NCI-H526 (cell line): ENCODE measurements around the gene ITPR1.

ENCODE experiments used
- DNase-seq, 2 experiments: peaks; one replicate each; lab custom pipeline; 2025; lab: John Stamatoyannopoulos, UW

ITPR1 gene

GRCh38 chr3:4744405-4745234 is 251.5 kb downstream of the ITPR1 start:
- no peak for DNase-seq

GRCh38 chr3:4745235-4745610 is 252.1 kb downstream of the ITPR1 start:
- no peak for DNase-seq

DNA sequence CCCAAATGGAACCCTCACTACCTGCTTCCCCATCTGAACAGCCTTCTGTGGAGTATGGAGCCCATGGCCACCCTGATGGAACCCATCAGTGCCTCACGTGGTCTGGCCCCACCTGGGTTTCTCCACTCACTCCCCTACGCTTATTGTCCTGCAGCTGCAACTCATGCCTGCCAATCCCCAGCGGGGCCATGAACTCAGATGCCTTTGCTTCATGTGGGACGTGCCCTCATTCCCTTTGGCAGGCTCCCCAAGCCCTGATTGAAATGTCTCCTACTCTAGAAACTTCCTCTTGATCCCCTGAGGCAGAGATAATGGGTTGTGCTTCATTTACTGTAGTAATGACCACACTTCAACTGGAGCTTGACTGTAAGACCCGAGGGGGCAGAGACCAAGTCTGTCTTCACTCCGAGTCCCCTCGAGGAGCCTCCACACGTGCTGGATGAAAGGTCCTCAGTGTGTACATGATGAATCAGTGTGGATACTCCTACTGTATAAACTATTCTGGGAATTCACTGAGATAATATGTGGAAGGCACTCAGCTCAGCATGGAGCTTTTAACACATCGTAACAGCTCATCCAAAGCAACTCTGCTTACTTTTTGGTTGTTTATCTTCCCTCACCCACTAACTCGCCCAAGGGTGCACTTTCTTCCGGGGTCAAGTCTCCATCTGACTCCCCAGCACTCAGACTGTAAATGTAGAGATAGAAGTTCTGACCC is 253.3 kb downstream of the ITPR1 start:
- DNase-seq, result no peak

DNA sequence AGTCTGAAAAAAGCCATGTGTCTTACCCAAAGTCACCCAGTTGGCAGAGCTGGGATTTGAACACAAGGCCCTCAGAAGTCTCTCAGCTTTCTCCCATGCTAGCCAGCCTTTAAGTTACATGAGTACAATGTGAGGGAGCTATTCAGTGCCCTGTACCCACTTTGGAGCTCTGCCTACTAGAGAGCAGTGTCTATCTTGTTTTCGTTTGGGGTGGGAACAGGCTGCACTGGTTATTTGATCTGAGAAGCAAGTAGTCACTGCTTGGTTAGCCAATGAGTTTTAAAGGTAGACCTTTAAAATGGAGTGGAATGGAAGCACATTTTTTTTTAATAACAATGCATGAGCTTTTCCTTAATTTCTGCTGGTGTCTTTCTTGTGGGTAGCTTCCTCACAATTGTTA is 255.0 kb downstream of the ITPR1 start:
- DNase-seq, result no peak

- DNase-seq, result no peak
These were observed 255.7 kb downstream of the ITPR1 start for GRCh38 chr3:4748701-4749378.

- no peak for DNase-seq
These were observed 256.4 kb downstream of the ITPR1 start for GRCh38 chr3:4749567-4750002.

DNA sequence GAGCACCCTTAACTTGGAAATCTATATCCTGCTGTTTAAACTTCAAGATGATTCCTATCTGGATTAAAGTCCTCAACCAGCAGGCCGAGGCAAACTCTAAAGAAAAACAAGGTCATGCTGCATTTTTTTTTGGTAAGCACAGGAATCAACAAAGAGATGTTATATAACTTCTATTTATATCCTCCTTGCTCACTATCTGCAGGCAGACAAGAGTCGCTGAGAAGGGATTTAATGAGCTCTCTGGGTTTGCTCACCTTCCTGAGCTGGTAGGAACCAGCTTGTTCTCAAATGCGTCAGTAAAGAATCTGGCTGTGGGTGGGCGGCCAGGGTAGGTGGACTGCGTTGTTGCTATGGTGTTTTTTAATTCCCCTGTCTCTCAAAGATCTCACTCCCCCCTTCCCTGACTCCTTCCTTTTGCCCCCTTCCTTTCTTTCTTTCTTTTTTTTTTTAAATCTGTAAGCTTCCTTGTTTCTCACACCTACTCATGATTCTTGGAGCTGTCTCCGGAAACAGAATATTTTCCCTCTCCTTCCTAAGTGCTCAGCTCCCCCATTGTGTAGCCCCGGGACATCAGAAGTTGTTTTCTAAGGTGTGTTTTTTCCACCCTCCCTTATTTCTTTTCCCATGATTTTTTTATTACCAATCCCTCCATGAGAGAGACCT is 257.3 kb downstream of the ITPR1 start:
- DNase-seq, result no peak

DNA sequence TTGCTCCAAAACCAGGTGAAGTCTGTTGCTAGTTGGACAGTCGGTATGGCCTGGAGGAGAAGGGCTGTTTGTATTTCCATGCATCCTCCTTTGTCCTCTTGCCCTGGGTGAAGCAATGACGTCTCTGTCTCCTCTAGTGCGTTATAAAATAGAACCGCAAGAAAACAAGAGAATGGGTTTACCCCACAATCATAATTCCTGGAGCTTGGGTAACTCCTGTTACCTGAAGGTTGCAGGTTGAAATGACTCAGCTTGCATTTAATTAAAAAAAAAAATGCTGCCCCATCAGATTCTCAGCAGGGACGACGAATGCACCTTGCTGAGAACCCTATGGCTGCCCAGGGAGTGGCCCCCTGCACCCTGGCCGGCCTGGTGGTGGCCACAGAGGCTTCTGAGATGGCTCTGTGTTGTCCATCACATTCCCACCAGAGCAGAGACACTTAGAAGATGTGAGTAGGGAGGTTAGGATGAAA is 257.9 kb downstream of the ITPR1 start:
- no peak for DNase-seq

DNA sequence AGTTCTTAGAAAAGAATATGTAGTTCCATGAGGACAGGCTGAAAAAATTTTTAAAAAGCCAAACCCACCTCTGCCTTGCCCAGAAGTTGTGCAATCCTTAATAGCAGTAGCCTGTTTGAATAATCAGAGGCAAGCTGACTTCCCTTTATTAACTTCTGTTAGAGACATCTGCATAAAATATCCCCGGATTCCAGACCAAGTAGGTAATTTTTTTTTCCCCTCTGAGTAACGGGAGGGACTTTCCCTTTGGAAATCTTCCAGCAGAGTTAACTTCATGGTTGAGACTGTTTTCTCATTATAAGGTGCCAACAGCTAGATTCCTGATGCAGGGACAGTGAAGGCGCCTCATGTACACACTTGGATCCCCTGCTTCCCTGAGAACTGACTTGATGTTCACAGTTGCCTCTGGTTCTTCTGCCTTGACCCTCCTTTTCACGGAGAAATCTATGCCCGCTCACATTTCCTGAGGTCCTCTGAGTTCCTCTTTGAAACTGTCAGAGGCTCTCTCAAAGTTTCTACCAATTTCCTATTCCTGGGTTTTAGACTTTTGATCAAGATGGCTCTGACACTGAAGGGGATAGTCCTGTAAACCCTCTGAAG is 258.5 kb downstream of the ITPR1 start:
- no peak for DNase-seq

- no peak for DNase-seq
These were observed 259.3 kb downstream of the ITPR1 start for GRCh38 chr3:4752201-4753072.

DNA sequence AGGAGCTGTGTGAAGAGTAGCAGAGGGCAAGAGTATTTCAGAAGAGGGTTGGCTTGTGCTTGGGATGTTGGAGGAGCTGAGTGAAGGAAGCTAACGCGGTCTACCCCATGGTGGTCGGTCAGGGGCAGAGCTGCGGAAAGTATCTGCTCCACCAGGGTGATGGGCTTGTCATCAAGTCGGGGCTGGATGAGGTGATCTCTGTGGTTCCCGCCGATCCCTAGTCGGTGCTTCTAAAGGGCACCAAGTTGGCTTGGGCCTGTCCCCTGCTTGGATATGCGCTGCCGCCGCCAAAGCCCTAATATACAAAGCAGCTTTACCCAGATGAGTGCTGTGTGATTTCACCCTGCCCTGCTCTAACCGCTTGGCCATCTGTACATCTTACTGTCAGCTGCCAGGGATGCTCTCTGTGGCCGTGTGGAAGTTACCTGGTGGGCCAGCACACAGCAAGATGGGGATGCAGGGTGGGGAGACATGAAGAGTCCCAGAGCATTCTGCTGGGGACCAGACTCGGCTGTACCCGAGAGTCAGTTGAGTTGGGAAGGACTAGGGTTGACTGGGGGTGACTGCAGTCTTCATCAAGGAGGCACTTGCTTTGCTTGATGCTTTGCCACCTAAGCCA is 260.0 kb downstream of the ITPR1 start:
- peak in 1 of 2 experiments; percentile 2 for DNase-seq

- no peak for DNase-seq
These were observed 261.3 kb downstream of the ITPR1 start for GRCh38 chr3:4754180-4755086.

DNA sequence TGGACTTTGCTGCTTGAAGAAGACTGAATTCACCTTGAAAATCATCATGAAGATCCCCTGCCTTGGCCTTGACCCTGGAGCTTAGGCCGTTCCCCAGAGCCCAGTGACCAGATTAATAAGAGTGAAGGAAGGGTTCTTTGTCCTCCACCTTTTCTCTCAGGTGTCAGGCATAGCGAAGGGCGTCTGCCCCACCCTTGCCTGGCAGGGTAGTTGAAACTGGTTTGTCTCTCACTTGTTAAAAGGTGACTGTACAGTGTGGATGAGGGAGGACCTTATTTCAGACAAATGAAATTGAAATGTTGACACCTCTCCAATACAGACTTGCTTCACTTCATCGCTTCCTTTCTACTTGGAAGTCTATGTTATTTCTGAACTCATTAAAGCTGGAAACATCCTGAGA is 262.4 kb downstream of the ITPR1 start:
- no peak for DNase-seq

DNA sequence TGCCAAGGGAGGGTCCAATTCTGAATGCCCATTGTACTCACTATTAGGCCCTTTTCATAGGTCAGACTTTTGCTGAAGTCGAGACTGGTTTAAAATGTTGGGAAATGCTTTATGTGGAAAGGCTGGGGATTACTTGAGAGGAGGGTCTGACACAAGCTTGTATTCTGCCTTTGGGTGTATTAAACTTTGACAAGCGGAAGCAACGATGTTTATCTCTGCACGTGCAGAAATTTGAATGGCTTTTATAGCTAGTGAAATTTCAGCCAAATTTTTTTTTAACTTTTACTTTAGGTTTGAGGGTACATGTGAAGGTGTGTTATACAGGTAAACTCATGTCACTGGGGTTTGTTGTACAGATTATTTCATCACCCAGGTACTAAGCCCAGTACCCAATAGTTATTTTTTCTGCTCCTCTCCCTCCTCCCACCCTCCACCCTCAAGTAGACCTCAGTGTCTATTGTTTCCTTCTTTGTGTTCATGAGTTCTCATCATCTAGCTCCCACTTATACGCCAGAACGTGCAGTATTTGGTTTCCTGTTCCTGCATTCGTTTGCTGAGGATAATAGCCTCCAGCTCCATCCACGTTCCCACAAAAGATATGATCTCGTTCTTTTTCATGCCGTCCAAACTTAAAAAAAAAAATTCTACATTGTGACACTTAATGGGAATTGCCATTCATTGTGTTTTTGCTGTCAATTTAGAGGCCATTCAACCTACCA is 263.1 kb downstream of the ITPR1 start:
- no peak for DNase-seq

- no peak for DNase-seq
These were observed 263.9 kb downstream of the ITPR1 start for GRCh38 chr3:4756855-4757574.

DNA sequence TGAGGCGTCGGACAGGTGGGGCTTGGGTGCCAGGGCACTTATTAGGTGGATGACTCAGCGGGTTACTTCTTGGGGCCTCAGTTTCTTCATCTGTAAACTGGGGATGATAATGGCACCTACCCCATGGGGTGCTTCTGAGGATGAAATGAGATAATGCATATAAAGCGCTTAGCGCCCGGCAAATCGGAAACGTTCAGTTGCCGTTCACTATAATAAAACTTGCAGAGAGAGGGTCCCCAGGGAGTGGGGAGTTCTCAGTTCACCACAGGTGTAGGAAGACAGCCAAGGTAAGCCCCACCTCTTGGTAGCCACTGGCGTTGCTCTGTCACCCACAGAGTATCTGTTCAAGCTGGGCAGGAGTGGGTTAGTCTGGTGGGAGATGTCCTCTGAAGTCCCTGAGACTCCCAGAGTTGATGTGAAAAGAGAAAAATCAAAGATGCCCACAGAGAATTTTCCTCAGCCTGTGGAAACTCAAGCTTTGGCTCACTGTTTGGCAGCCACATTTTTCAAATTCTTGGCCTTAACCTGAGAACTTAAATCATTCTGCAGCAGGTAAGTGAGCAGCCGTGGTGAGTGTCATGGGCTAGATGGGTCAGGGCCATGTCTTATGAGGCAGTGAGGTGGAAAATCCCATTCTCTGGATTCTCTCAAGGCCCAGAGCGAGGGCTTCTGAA is 264.6 kb downstream of the ITPR1 start:
- no peak for DNase-seq

DNA sequence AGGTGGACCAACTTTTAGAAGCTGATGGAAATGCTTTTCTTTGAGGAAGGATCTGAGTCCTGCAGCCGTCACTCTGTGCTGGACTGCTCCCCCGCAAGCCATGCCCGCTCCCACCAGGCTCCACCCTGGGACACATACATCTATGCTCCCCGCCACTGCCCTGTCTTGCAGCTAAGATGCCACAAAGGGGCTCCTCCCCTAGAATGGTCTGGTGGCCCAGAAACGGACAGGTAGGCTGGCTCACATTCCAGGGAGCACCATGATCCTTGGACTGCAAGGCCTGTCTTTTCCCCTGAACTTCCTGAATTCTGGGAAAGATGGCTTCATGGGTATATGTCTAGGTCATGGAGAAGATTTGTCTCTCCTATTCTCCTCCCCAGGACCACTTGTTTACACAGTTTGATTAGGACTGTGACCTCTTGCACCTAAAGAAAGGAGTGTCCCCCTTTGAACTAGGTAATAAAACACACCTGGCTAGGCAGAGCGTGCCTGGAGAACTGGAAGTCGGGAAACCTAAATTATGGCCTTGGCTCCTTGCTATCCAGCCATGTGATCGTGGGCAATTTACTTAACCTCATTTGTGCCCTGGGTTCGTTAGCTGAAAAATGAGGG is 265.2 kb downstream of the ITPR1 start:
- DNase-seq, result no peak
